Superior temporal gyrus (tissue), 1 donor: ENCODE data around the gene PROM1.

ENCODE experiments used
- DNase-seq: peaks from one replicate; pipeline ENCODE4 v3.0.0-alpha.2; 2016; ENCODE audit errors: extremely low spot score

PROM1 gene

GRCh38 chr4:16083241-16084191 is at the start of gene PROM1:
TSS of gene PROM1 (minus strand) at chr4:16084023. CDS start at chr4:16075906, 8,117 bp downstream.
- no peak for DNase-seq

- DNase-seq, result no peak
Measured at GRCh38 chr4:16133406-16133805, 49.6 kb upstream of the PROM1 start.

- DNase-seq, result no peak
Measured at GRCh38 chr4:16131293-16131692, 47.5 kb upstream of the PROM1 start.

GRCh38 chr4:16129336-16129735 is 45.5 kb upstream of the PROM1 start:
- DNase-seq, result no peak

GRCh38 chr4:16126714-16127113 is 42.9 kb upstream of the PROM1 start:
- no peak for DNase-seq

- no peak for DNase-seq
Measured at GRCh38 chr4:16125571-16126445, 42.0 kb upstream of the PROM1 start.

- DNase-seq, result no peak
Measured at GRCh38 chr4:16124232-16124631, 40.4 kb upstream of the PROM1 start.

- DNase-seq, result no peak
Measured at GRCh38 chr4:16123356-16124084, 39.7 kb upstream of the PROM1 start.

- DNase-seq, result no peak
Measured at GRCh38 chr4:16122784-16123183, 39.0 kb upstream of the PROM1 start.

GRCh38 chr4:16122308-16122711 is 38.5 kb upstream of the PROM1 start:
- no peak for DNase-seq

GRCh38 chr4:16120720-16121119 is 36.9 kb upstream of the PROM1 start:
- no peak for DNase-seq

- no peak for DNase-seq
Measured at GRCh38 chr4:16119981-16120380, 36.2 kb upstream of the PROM1 start.

- DNase-seq, result no peak
Measured at GRCh38 chr4:16118090-16118489, 34.3 kb upstream of the PROM1 start.

GRCh38 chr4:16117164-16117563 is 33.3 kb upstream of the PROM1 start:
- DNase-seq, result no peak

- no peak for DNase-seq
Measured at GRCh38 chr4:16116493-16116990, 32.7 kb upstream of the PROM1 start.

GRCh38 chr4:16116019-16116418 is 32.2 kb upstream of the PROM1 start:
- DNase-seq, result no peak

- DNase-seq, result no peak
Measured at GRCh38 chr4:16114546-16114945, 30.7 kb upstream of the PROM1 start.

GRCh38 chr4:16113741-16114140 is 29.9 kb upstream of the PROM1 start:
- no peak for DNase-seq

GRCh38 chr4:16111533-16111932 is 27.7 kb upstream of the PROM1 start:
- DNase-seq, result no peak

- no peak for DNase-seq
Measured at GRCh38 chr4:16110661-16111290, 27.0 kb upstream of the PROM1 start.

- no peak for DNase-seq
Measured at GRCh38 chr4:16110199-16110598, 26.4 kb upstream of the PROM1 start.
